Activated CD8-positive, alpha-beta memory T cell treated with anti-CD3 and anti-CD28 coated beads, Interleukin-2, amount 10 ng/mL, durations not matched to agents 7 days and 5 days (primary cell): ENCODE results near the gene RANBP3. TPM values are rescaled to one million over a fixed set of nuclear protein-coding genes. Genes with fewer than 3 reads are reported as not detected.

Source experiments
- ATAC-seq: fragments of 150-1000 bp; cut with Tn5 transposase; one replicate; pipeline ENCODE4 v1.10.0; 2021; ENCODE audit warnings: moderate library complexity
- CTCF ChIA-PET: fragments of 350-600 bp; sonication (Branson Sonifier 250); formaldehyde crosslinking; loops from one replicate; lab custom pipeline; 2021; ENCODE audit warnings: antibody characterized with exemption; lab: Charles Lee
- DNase-seq: peaks from one replicate; pipeline ENCODE4 v3.0.0-alpha.2; 2020
- H3K27ac Mint-ChIP-seq: one replicate; pipeline ENCODE4 v1.8.0; 2021; ENCODE audit warnings: mild to moderate bottlenecking, mixed read lengths
- H3K27me3 Mint-ChIP-seq: one replicate; pipeline ENCODE4 v1.8.0; 2021; ENCODE audit warnings: mixed read lengths
- H3K36me3 Mint-ChIP-seq: one replicate; pipeline ENCODE4 v1.8.0; 2021; ENCODE audit warnings: mild to moderate bottlenecking, mixed read lengths
- H3K4me1 Mint-ChIP-seq: one replicate; pipeline ENCODE4 v1.8.0; 2021; ENCODE audit warnings: mixed read lengths
- H3K4me3 Mint-ChIP-seq: one replicate; pipeline ENCODE4 v1.8.0; 2021; ENCODE audit warnings: mild to moderate bottlenecking, moderate library complexity, mixed read lengths
- H3K9me3 Mint-ChIP-seq: one replicate; pipeline ENCODE4 v1.8.0; 2022; ENCODE audit warnings: low read depth, mixed read lengths
- total RNA-seq, 2 experiments: library from RNA; stranded (reverse); gene quantifications; one replicate each; pipeline ENCODE4 v1.2.3, GENCODE V29; 2021

Gene RANBP3
- total RNA-seq, 2 experiments from 2014 or later: 97.8 to 108 TPM

- no peak overlapping the region for H3K27ac Mint-ChIP-seq
- DNase-seq (no peak), ATAC-seq (no peak)
- no peak overlapping the region for H3K4me3 Mint-ChIP-seq
- H3K4me1 Mint-ChIP-seq: no peaks in the 10 kb centered on the region
- H3K27me3 Mint-ChIP-seq: no peaks in the 10 kb centered on the region
- CTCF ChIA-PET: no interaction called here
- no peaks in the 10 kb centered on the region for H3K9me3 Mint-ChIP-seq
- peaks cover 2% of the 10 kb centered on the region for H3K36me3 Mint-ChIP-seq
These were observed 62.8 kb downstream of the RANBP3 start for GRCh38 chr19:5914946-5915781.

GRCh38 chr19:5914358-5914774 is 63.6 kb downstream of the RANBP3 start:
- Mint-ChIP-seq H3K36me3 (peaks cover 3% of the 10 kb centered on the region), H3K4me1 (no peaks in the 10 kb centered on the region), H3K27me3 (no peaks in the 10 kb centered on the region), H3K4me3 (no peak overlapping the region), H3K27ac (no peak overlapping the region), H3K9me3 (no peaks in the 10 kb centered on the region)
- no peak for DNase-seq
- CTCF ChIA-PET: no interaction called here
- no peak for ATAC-seq

- CTCF ChIA-PET: no interaction called here
These were observed 64.1 kb downstream of the RANBP3 start, which contains the start of gene CAPS for GRCh38 chr19:5913739-5914357. Gene CAPS, plus strand, starts transcription at chr19:5914254. Its CDS starts 153 bp downstream, at chr19:5914407.

GRCh38 chr19:5911366-5911765 is 66.6 kb downstream of the RANBP3 start:
- no peaks in the 10 kb centered on the region for H3K27me3 Mint-ChIP-seq
- H3K9me3 Mint-ChIP-seq: no peaks in the 10 kb centered on the region
- H3K4me1 Mint-ChIP-seq: peaks cover 8% of the 10 kb centered on the region
- H3K27ac Mint-ChIP-seq: no peak overlapping the region
- ATAC-seq (no peak), DNase-seq (no peak)
- CTCF ChIA-PET: no interaction called here
- no peak overlapping the region for H3K4me3 Mint-ChIP-seq
- peaks cover 3% of the 10 kb centered on the region for H3K36me3 Mint-ChIP-seq

More at GRCh38 chr19:5913739-5914357, 64.1 kb downstream of the RANBP3 start, which contains the start of gene CAPS:
- Mint-ChIP-seq H3K27me3 (no peaks in the 10 kb centered on the region), H3K27ac (no peak within 1 kb of the TSS), H3K36me3 (peaks cover 3% of the 10 kb centered on the region), H3K4me3 (no peak within 1 kb of the TSS), H3K4me1 (no peaks in the 10 kb centered on the region), H3K9me3 (no peaks in the 10 kb centered on the region)
- DNase-seq: no peak
- no peak for ATAC-seq

GRCh38 chr19:5910638-5910907 is 67.4 kb downstream of the RANBP3 start:
- H3K27me3 Mint-ChIP-seq: no peaks in the 10 kb centered on the region
- no peak for DNase-seq
- no peaks in the 10 kb centered on the region for H3K9me3 Mint-ChIP-seq
- no peak overlapping the region for H3K27ac Mint-ChIP-seq
- CTCF ChIA-PET: no interaction called here
- no peak for ATAC-seq
- H3K4me3 Mint-ChIP-seq: no peak overlapping the region
- H3K36me3 Mint-ChIP-seq: peaks cover 3% of the 10 kb centered on the region
- H3K4me1 Mint-ChIP-seq: peaks cover 11% of the 10 kb centered on the region

- H3K4me1 Mint-ChIP-seq: peaks cover 14% of the 10 kb centered on the region
- H3K36me3 Mint-ChIP-seq: peaks cover 3% of the 10 kb centered on the region
- no peak overlapping the region for H3K4me3 Mint-ChIP-seq
- CTCF ChIA-PET: interaction anchor here (1.1 to 2.6 kb wide), 3 partner anchors 68 to 105 kb away, joined by 3 to 8 read pairs (median 3); partner anchors contain the start of gene NRTN
- no peak for DNase-seq
- no peaks in the 10 kb centered on the region for H3K9me3 Mint-ChIP-seq
- H3K27ac Mint-ChIP-seq: no peak overlapping the region
- no peak for ATAC-seq
- H3K27me3 Mint-ChIP-seq: no peaks in the 10 kb centered on the region
These were observed 69.0 kb downstream of the RANBP3 start for GRCh38 chr19:5908773-5909442.

- no peaks in the 10 kb centered on the region for H3K9me3 Mint-ChIP-seq
- ATAC-seq (no peak), DNase-seq (no peak)
- H3K27me3 Mint-ChIP-seq: no peaks in the 10 kb centered on the region
- peaks cover 20% of the 10 kb centered on the region for H3K4me1 Mint-ChIP-seq
- CTCF ChIA-PET: interaction anchor here (2.6 kb wide), 1 partner anchor 103 kb away, joined by 8 read pairs; the partner anchor contains the start of gene NRTN
- H3K27ac Mint-ChIP-seq: no peak overlapping the region
- peaks cover 8% of the 10 kb centered on the region for H3K36me3 Mint-ChIP-seq
- H3K4me3 Mint-ChIP-seq: no peak overlapping the region
These were observed 70.7 kb downstream of the RANBP3 start for GRCh38 chr19:5907241-5907640.

- Mint-ChIP-seq H3K27ac (peak overlapping the region; percentile 61), H3K27me3 (no peaks in the 10 kb centered on the region), H3K36me3 (peaks cover 13% of the 10 kb centered on the region), H3K9me3 (no peaks in the 10 kb centered on the region), H3K4me1 (peaks cover 31% of the 10 kb centered on the region), H3K4me3 (peak overlapping the region; percentile 99)
- CTCF ChIA-PET: interaction anchor here (4.2 kb wide), 1 partner anchor 101 kb away, joined by 50 read pairs; the partner anchor contains the start of gene NRTN
- no peak for DNase-seq
- ATAC-seq: no peak
These were observed 72.7 kb downstream of the RANBP3 start for GRCh38 chr19:5905114-5905778.

GRCh38 chr19:5904352-5905113 is 73.4 kb downstream of the RANBP3 start, which contains the start of gene VMAC:
Gene VMAC, plus strand, starts transcription at chr19:5904872. Its CDS starts 19 bp downstream, at chr19:5904891.
- DNase-seq: peak; percentile 100
- Mint-ChIP-seq H3K4me3 (peak within 1 kb of the TSS; percentile 99), H3K27me3 (no peaks in the 10 kb centered on the region), H3K4me1 (peaks cover 33% of the 10 kb centered on the region), H3K27ac (peak within 1 kb of the TSS; percentile 99), H3K36me3 (peaks cover 11% of the 10 kb centered on the region), H3K9me3 (no peaks in the 10 kb centered on the region)
- ATAC-seq: peak; percentile 87
- CTCF ChIA-PET: interaction anchor here (0.9 to 4.2 kb wide), 11 partner anchors 11 to 221 kb away, joined by 3 to 50 read pairs (median 4); partner anchors contain the start of genes CATSPERD, NRTN and RPL36

- peak; percentile 98 for DNase-seq
- Mint-ChIP-seq H3K4me1 (peaks cover 33% of the 10 kb centered on the region), H3K9me3 (no peaks in the 10 kb centered on the region), H3K36me3 (peaks cover 11% of the 10 kb centered on the region), H3K27me3 (no peaks in the 10 kb centered on the region), H3K27ac (peak within 1 kb of the TSS; percentile 99), H3K4me3 (peak within 1 kb of the TSS; percentile 99)
- CTCF ChIA-PET: interaction anchor here (0.7 to 4.2 kb wide), 12 partner anchors 10 to 222 kb away, joined by 3 to 50 read pairs (median 4); partner anchors contain the start of genes CATSPERD, DUS3L, NRTN and RPL36
- ATAC-seq: peak; percentile 60
These were observed 74.2 kb downstream of the RANBP3 start, which contains the start of gene NDUFA11 for GRCh38 chr19:5903624-5904351. Gene NDUFA11, minus strand, starts transcription at chr19:5903790. Its CDS starts 82 bp downstream, at chr19:5903708.

GRCh38 chr19:5903056-5903623 is 74.8 kb downstream of the RANBP3 start:
- Mint-ChIP-seq H3K9me3 (no peaks in the 10 kb centered on the region), H3K4me3 (peak overlapping the region; percentile 99), H3K27me3 (no peaks in the 10 kb centered on the region), H3K27ac (peak overlapping the region; percentile 99), H3K4me1 (peaks cover 33% of the 10 kb centered on the region), H3K36me3 (peaks cover 11% of the 10 kb centered on the region)
- DNase-seq: no peak
- ATAC-seq: no peak
- CTCF ChIA-PET: interaction anchor here (0.7 to 4.2 kb wide), 9 partner anchors 10 to 223 kb away, joined by 3 to 50 read pairs (median 4); partner anchors contain the start of genes DUS3L and NRTN
